Measurements from ENCODE around the gene EXO5. TPM values are rescaled to one million over a fixed set of nuclear protein-coding genes. Genes with fewer than 3 reads are reported as not detected.
A peak's percentile ranks its signal among the peaks of the same experiment; 100 is the strongest.

The EXO5 gene
- total RNA-seq (2016; rRNA removed; fragmentation: Illumina TruSeq; extraction: Trizol) = 20.5 and 29.6 TPM in 2 replicates
- 11.4 and 12.7 TPM in 2 replicates for total RNA-seq (2016; cell fraction: cytosol; rRNA removed; fragmentation: Illumina TruSeq; extraction: Trizol; ENCODE audit: low read depth)
- total RNA-seq (2016; cell fraction: insoluble cytoplasmic fraction; rRNA removed; fragmentation: Illumina TruSeq; extraction: Trizol) = 20.3 and 25.9 TPM in 2 replicates
- total RNA-seq (2016; cell fraction: membrane; rRNA removed; fragmentation: Illumina TruSeq; extraction: Trizol) = 17.4 and 20.4 TPM in 2 replicates
- total RNA-seq (2016; cell fraction: nucleus; rRNA removed; fragmentation: Illumina TruSeq; extraction: Trizol) = 13.8 and 19.7 TPM in 2 replicates
- 7.4 and 9.9 TPM in 2 replicates for polyA plus RNA-seq (2011; rRNA removed)
- polyA plus RNA-seq (2011; cell fraction: cytosol; rRNA removed) = 6.0 and 7.8 TPM in 2 replicates
- polyA plus RNA-seq (2011; cell fraction: nucleus; rRNA removed) = 12.7 and 15.3 TPM in 2 replicates
- 10.0 and 11.0 TPM in 2 replicates for polyA plus RNA-seq (2012)
- polyA plus RNA-seq (2016; cell fraction: cytosol; fragmentation: Illumina TruSeq; extraction: Trizol; ENCODE audit: low read depth) = 2.0 TPM in 2 replicates
- 22.8 and 23.7 TPM in 2 replicates for polyA plus RNA-seq (2016; cell fraction: insoluble cytoplasmic fraction; fragmentation: Illumina TruSeq; extraction: Trizol; ENCODE audit: low read depth)
- 4.2 and 4.4 TPM in 2 replicates for polyA plus RNA-seq (2016; cell fraction: membrane; fragmentation: Illumina TruSeq; extraction: Trizol; ENCODE audit: low read depth)
- 25.6 and 29.3 TPM in 2 replicates for polyA plus RNA-seq (2016; cell fraction: nucleus; fragmentation: Illumina TruSeq; extraction: Trizol; ENCODE audit: insufficient read depth, low read depth)
- 6.6 and 10.1 TPM in 2 replicates for polyA minus RNA-seq (2011; rRNA and poly(A)+ RNA removed; ENCODE audit: low replicate concordance)
- polyA minus RNA-seq (2011; cell fraction: cytosol; rRNA and poly(A)+ RNA removed) = 4.1 and 6.1 TPM in 2 replicates
- 12.4 and 14.7 TPM in 2 replicates for polyA minus RNA-seq (2011; cell fraction: nucleus; rRNA and poly(A)+ RNA removed)
- percentile 69 among the genes with signal in this experiment for Bru-seq, nascent RNA
- BruChase-seq, experiment 1, labeled RNA remaining after a 6-hour chase = percentile 54 among the genes with signal in this experiment
- BruChase-seq, experiment 2, labeled RNA remaining after a 2-hour chase = percentile 71 among the genes with signal in this experiment
- long read RNA-seq, experiment 1, partial matches to known transcripts = 2 of 16 reads
- long read RNA-seq, experiment 1, other reads (novel, unspliced or antisense) = 2 of 16 reads
- long read RNA-seq, experiment 2, partial matches to known transcripts = 0 of 11 reads
- long read RNA-seq, experiment 2, other reads (novel, unspliced or antisense) = 5 of 11 reads

DNA sequence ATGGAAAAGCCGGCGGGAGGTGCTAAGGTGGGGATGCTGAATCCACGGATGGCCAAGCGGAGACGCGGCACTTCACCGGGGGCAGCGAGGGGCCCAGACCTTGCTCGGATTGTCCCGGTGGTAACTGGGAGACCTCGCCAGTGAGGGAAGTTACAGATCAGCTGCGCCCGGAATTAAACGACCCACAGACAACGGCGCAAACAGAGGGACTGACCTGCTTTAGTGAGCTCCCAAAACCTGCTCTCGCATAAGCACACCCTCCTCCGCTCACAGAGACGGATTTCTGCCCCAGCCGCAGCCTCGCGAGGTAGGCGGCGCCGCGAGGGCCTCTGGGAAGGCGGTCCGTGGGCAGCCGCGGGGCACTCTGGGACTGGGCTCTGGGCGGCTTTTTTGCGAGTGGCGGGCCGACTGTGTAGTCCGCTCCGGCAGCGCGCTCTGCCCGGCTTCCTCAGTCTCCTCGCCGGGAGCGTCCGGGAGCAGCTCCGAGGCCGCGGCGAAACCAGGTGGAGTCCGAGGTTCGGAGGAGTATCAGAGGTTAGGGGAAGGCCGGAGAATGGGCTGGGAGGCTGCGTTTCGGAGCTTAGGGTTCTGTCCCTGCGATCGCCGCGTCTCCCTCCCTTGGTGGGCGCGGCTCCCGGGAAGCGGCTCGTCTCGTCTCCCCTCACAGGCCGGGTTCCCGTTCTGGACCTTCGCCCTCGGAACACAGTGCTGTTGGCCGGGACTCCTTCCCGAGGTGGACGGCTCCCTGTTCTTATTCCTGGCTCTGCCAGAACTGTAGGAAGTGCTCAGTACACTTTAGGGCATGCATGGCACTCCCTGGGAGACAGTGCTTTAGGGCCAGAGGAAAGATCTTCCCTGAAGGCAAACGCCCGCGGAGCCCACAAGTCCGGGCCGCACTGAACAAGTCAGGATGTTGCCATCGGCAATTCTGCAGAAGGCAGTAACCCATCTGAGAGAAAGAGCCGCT, at the start of gene EXO5:
Gene EXO5 (plus strand): TSS at position 393 of the 967 bp plus-strand sequence. CDS start 5,778 bp downstream, outside the sequence.
- H4K20me1 ChIP-seq (ENCODE audit: insufficient read depth, low read length) = no peaks in the 10 kb centered on the region
- H3K79me2 ChIP-seq (ENCODE audit: insufficient read depth, low read length) = peaks cover 36% of the 10 kb centered on the region
- peak within 1 kb of the TSS; percentile 70 to 79 (median 70) for H3K4me3 ChIP-seq (replicated peaks in 1 of 3; ENCODE audit: insufficient read depth in 1 of 3, low read depth in 2 of 3, low read length in 3 of 3)
- peak within 1 kb of the TSS; percentile 89 for H3K4me2 ChIP-seq (ENCODE audit: low read depth, low read length)
- FAIRE-seq = no peak
- peaks cover 0 to 4% of the 10 kb centered on the region in 2 experiments; a peak in 2 of 5 replicates for H3K36me3 ChIP-seq (replicated peaks in 1 of 2; ENCODE audit: control insufficient read depth in 1 of 2, insufficient read depth in 2 of 2, low read length in 2 of 2)
- intact Hi-C loops (cut with micrococcal nuclease; ENCODE audit: unreplicated experiment) = no loop called here
- DNase-seq (ENCODE audit: low spot score) = peak; percentile 58
- no peaks in the 10 kb centered on the region for H3K9me3 ChIP-seq (ENCODE audit: low read length)
- ChIA-PET POLR2A (interaction anchor here (0.6 to 2.6 kb wide), 5 partner anchors 8 to 88 kb away, joined by 3 to 27 read pairs (median 4); partner anchors contain the start of genes ZFP69B and ZNF684), CTCF (ENCODE audit: low intra/inter-chr PET ratio, low total read pairs) (no interaction called here)
- TSS peak; percentile 77 for BruUV-seq (replicated peaks)
- peak within 1 kb of the TSS; percentile 76 for H3K27ac ChIP-seq (ENCODE audit: extremely low read length, insufficient read depth, low read length)
- 1% methylated on average over 29 of the region's 76 CpGs for WGBS (ENCODE audit: low lambda C conversion rate)
- peak; percentile 98 for ATAC-seq
- peak within 1 kb of the TSS; percentile 89 for H3K9ac ChIP-seq (ENCODE audit: insufficient read depth, low read depth, low read length)
- no peaks in the 10 kb centered on the region; a peak in 1 of 5 replicates for H3K27me3 ChIP-seq (ENCODE audit: control insufficient read depth in 1 of 2, insufficient read depth in 2 of 2, low read length in 2 of 2)
- H3K4me1 ChIP-seq (ENCODE audit: insufficient read depth, low read length) = peaks cover 18% of the 10 kb centered on the region
- in situ Hi-C loops (cut with HindIII; ENCODE audit: extremely low pct_ligation_motif_present, low pct_unique_long_range_greater_than_20kb) = no loop called here
- peak within 1 kb of the TSS; percentile 80 for H2AFZ ChIP-seq (ENCODE audit: low read length)
- TF ChIP-seq ZFP62 (CRISPR knock-in tag; IDR thresholded peaks at IDR 0.05) = no peak
- TF ChIP-seq ZSCAN22 (CRISPR knock-in tag; IDR thresholded peaks at IDR 0.05) = no peak
- peak; percentile 68 for TF ChIP-seq AGO2 (optimal IDR thresholded peaks at IDR 0.05; ENCODE audit: low read depth, low read length)
- TF ChIP-seq, protein P1, sequence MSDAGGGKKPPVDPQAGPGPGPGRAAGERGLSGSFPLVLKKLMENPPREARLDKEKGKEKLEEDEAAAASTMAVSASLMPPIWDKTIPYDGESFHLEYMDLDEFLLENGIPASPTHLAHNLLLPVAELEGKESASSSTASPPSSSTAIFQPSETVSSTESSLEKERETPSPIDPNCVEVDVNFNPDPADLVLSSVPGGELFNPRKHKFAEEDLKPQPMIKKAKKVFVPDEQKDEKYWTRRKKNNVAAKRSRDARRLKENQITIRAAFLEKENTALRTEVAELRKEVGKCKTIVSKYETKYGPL (CRISPR knock-in tag; IDR thresholded peaks at IDR 0.05) = peak; percentile 51; the same call in 1 of the 2 replicates
- peak; percentile 16; the same call in 1 of the 2 replicates for TF ChIP-seq NFYB (CRISPR knock-in tag; IDR thresholded peaks at IDR 0.05)
- TF ChIP-seq ZNF468 (CRISPR knock-in tag; IDR thresholded peaks at IDR 0.05) = no peak
- TF ChIP-seq, protein P2, sequence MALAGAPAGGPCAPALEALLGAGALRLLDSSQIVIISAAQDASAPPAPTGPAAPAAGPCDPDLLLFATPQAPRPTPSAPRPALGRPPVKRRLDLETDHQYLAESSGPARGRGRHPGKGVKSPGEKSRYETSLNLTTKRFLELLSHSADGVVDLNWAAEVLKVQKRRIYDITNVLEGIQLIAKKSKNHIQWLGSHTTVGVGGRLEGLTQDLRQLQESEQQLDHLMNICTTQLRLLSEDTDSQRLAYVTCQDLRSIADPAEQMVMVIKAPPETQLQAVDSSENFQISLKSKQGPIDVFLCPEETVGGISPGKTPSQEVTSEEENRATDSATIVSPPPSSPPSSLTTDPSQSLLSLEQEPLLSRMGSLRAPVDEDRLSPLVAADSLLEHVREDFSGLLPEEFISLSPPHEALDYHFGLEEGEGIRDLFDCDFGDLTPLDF (CRISPR knock-in tag; IDR thresholded peaks at IDR 0.05) = peak; percentile 83
- TF ChIP-seq NPAS2 (CRISPR knock-in tag; IDR thresholded peaks at IDR 0.05; ENCODE audit: borderline replicate concordance) = no peak
- TF ChIP-seq TFDP1 (CRISPR knock-in tag; IDR thresholded peaks at IDR 0.05; ENCODE audit: borderline replicate concordance) = peak; percentile 85; the same call in 1 of the 2 replicates
- no peak for TF ChIP-seq PRDM4 (CRISPR knock-in tag; IDR thresholded peaks at IDR 0.05; ENCODE audit: borderline replicate concordance)
